Tongue (tissue), 2 donors: Measurements from ENCODE around the gene STEAP1B. TPM values are rescaled to one million over a fixed set of nuclear protein-coding genes. Genes with fewer than 3 reads are reported as not detected.
"Not testable (repeated sequence)": the region's sequence is repeated elsewhere in the genome, so short reads cannot be mapped to it uniquely, and the experiment has no call there.

Source experiments
- DNase-seq: peaks from one replicate; pipeline ENCODE4 v3.0.0-alpha.2; 2015
- total RNA-seq: library from RNA; depleted of rRNA; stranded (reverse); fragments of >200 nt; gene quantifications from one replicate; pipeline ENCODE4 v1.2.3, GENCODE V29; 2014

Gene STEAP1B
- total RNA-seq, 1 donor from 2014 or later = 3.0 TPM

GRCh38 chr7:22454446-22454845, 45.5 kb downstream of the STEAP1B start:
- no peak for DNase-seq

- DNase-seq = no peak
Observed at GRCh38 chr7:22452960-22453558, 46.9 kb downstream of the STEAP1B start.

- DNase-seq = peak; percentile 78
Observed at GRCh38 chr7:22452142-22452959, 47.6 kb downstream of the STEAP1B start.

- DNase-seq = not testable (repeated sequence)
Observed at GRCh38 chr7:22450013-22450412, 50.0 kb downstream of the STEAP1B start.

- DNase-seq = no peak
Observed at GRCh38 chr7:22447762-22448161, 52.2 kb downstream of the STEAP1B start.

- DNase-seq = no peak
Observed at GRCh38 chr7:22447008-22447407, 53.0 kb downstream of the STEAP1B start.

- no peak for DNase-seq
Observed at GRCh38 chr7:22445853-22446252, 54.1 kb downstream of the STEAP1B start.

GRCh38 chr7:22445140-22445743, 54.7 kb downstream of the STEAP1B start:
- DNase-seq = peak; percentile 93

- peak; percentile 75 for DNase-seq
Observed at GRCh38 chr7:22444181-22444971, 55.6 kb downstream of the STEAP1B start.

- DNase-seq = no peak
Observed at GRCh38 chr7:22443370-22444180, 56.4 kb downstream of the STEAP1B start.

GRCh38 chr7:22442882-22443369, 57.1 kb downstream of the STEAP1B start:
- no peak for DNase-seq

GRCh38 chr7:22442187-22442881, 57.7 kb downstream of the STEAP1B start:
- DNase-seq = no peak

GRCh38 chr7:22441157-22441556, 58.8 kb downstream of the STEAP1B start:
- no peak for DNase-seq

- DNase-seq = no peak
Observed at GRCh38 chr7:22438994-22439393, 61.0 kb downstream of the STEAP1B start.

- DNase-seq = not testable (repeated sequence)
Observed at GRCh38 chr7:22436552-22436951, 63.4 kb downstream of the STEAP1B start.

GRCh38 chr7:22435720-22436119, 64.3 kb downstream of the STEAP1B start:
- DNase-seq = no peak

- DNase-seq = no peak
Observed at GRCh38 chr7:22435105-22435504, 64.9 kb downstream of the STEAP1B start.

GRCh38 chr7:22433710-22434460, 66.1 kb downstream of the STEAP1B start:
- no peak for DNase-seq

GRCh38 chr7:22433165-22433700, 66.8 kb downstream of the STEAP1B start:
- DNase-seq = not testable (repeated sequence)
